GM19467 (cell line): ENCODE data around the gene SBK3.
"Not testable (repeated sequence)": the region's sequence is repeated elsewhere in the genome, so short reads cannot be mapped to it uniquely, and the experiment has no call there.

Experiments used
- ATAC-seq: cut with Tn5 transposase; IDR thresholded peaks from one replicate; pipeline ENCODE4 v1.9.1; 2021; ENCODE audit warnings: mild to moderate bottlenecking, moderate library complexity; ENCODE audit not compliant: unreplicated experiment

The SBK3 gene

GRCh38 chr19:55576746-55577145, 31.4 kb upstream of the SBK3 start:
- ATAC-seq = no peak

- ATAC-seq = not testable (repeated sequence)
Measured at GRCh38 chr19:55573929-55574328, 28.6 kb upstream of the SBK3 start.

- ATAC-seq = not testable (repeated sequence)
Measured at GRCh38 chr19:55569477-55569876, 24.1 kb upstream of the SBK3 start.

- ATAC-seq = no peak
Measured at GRCh38 chr19:55567708-55568328, 22.5 kb upstream of the SBK3 start.

- ATAC-seq = no peak
Measured at GRCh38 chr19:55566823-55567222, 21.5 kb upstream of the SBK3 start.

GRCh38 chr19:55563261-55563690, 17.9 kb upstream of the SBK3 start:
- ATAC-seq = no peak

- no peak for ATAC-seq
Measured at GRCh38 chr19:55559684-55560083, 14.3 kb upstream of the SBK3 start.

- ATAC-seq = no peak
Measured at GRCh38 chr19:55554741-55555152, 9.4 kb upstream of the SBK3 start.

GRCh38 chr19:55554302-55554701, 9.0 kb upstream of the SBK3 start:
- no peak for ATAC-seq

- ATAC-seq = no peak
Measured at GRCh38 chr19:55553217-55554182, 8.2 kb upstream of the SBK3 start.

- ATAC-seq = no peak
Measured at GRCh38 chr19:55552620-55553019, 7.3 kb upstream of the SBK3 start.

- no peak for ATAC-seq
Measured at GRCh38 chr19:55552206-55552605, 6.9 kb upstream of the SBK3 start.

GRCh38 chr19:55550321-55550650, 4.9 kb upstream of the SBK3 start:
- ATAC-seq = no peak

GRCh38 chr19:55549500-55550320, 4.4 kb upstream of the SBK3 start:
- ATAC-seq = no peak

- ATAC-seq = no peak
Measured at GRCh38 chr19:55546822-55547614, 1.7 kb upstream of the SBK3 start.

GRCh38 chr19:55546011-55546410, 668 bp upstream of the SBK3 start:
- ATAC-seq = no peak

GRCh38 chr19:55544776-55545439, 435 bp downstream of the SBK3 start:
- ATAC-seq = no peak

GRCh38 chr19:55544014-55544413, 1.3 kb downstream of the SBK3 start:
- ATAC-seq = no peak

- no peak for ATAC-seq
Measured at GRCh38 chr19:55543567-55543966, 1.8 kb downstream of the SBK3 start.

- ATAC-seq = no peak
Measured at GRCh38 chr19:55542292-55542855, 3.0 kb downstream of the SBK3 start.
